ENCODE results near the gene GPBP1. TPM values are rescaled to one million over a fixed set of nuclear protein-coding genes. Genes with fewer than 3 reads are reported as not detected.

GPBP1 gene
- total RNA-seq, 1 experiment from 2014 or later = 69.5 TPM

DNA sequence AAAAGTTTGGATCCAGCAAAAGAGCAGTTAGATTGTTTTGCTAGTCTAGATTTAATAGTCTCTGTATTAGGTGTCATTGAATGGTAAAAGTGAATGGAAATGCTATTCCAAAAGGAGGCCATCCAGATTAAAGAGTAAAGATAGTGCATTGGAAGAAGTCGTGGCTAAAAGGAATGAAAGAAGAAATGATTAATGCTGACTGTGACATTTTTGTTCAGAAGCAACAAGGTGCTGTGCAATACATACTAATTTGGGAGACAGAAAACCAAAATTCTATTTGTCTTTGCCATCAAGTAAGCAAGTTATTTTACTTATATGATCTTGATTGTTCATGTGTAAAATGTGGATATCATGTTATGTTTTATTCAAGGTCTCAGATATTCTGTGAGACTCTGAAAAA lies 85.1 kb downstream of the GPBP1 start:
- no peak overlapping the region for H3K9ac ChIP-seq (ENCODE audit: low read length)
- intact Hi-C loops (cut with micrococcal nuclease) = no loop called here
- H3K79me2 ChIP-seq (ENCODE audit: insufficient read depth, low read length) = peaks cover 39% of the 10 kb centered on the region
- H3K4me1 ChIP-seq (ENCODE audit: control insufficient read depth in 1 of 2, insufficient read depth in 2 of 2, low read length in 2 of 2) = no peaks in the 10 kb centered on the region
- no peak overlapping the region for H3K27ac ChIP-seq (ENCODE audit: low read depth, low read length)
- H3K27me3 ChIP-seq (ENCODE audit: insufficient read depth, low read length) = no peaks in the 10 kb centered on the region
- RAD21 ChIA-PET (ENCODE audit: low non-redundant PET in 1 of 2, low total read pairs in 2 of 2, uncharacterized antibody in 2 of 2, unreplicated experiment in 2 of 2) = no interaction called here
- no TSS peak for BruUV-seq (replicated peaks)
- H3K9me3 ChIP-seq (ENCODE audit: control insufficient read depth in 1 of 2, insufficient read depth in 1 of 2, low read depth in 1 of 2, low read length in 2 of 2) = no peaks in the 10 kb centered on the region
- H3K4me3 ChIP-seq (replicated peaks in 1 of 2; ENCODE audit: low read depth in 1 of 2, low read length in 2 of 2) = no peak overlapping the region
- H3K36me3 ChIP-seq (ENCODE audit: control insufficient read depth in 1 of 2, insufficient read depth in 2 of 2, low read length in 2 of 2) = peaks cover 30% of the 10 kb centered on the region in 2 experiments
- H3K4me2 ChIP-seq (ENCODE audit: low read length) = no peak overlapping the region
- CTCF ChIA-PET = no interaction called here
- DNase-seq (ENCODE audit: low read depth, low spot score) (no peak), ATAC-seq (no peak)
- no peaks in the 10 kb centered on the region for H3K9me2 ChIP-seq (ENCODE audit: insufficient read depth)
- no peak overlapping the region for H2AFZ ChIP-seq (ENCODE audit: low read depth, low read length, poor library complexity, severe bottlenecking)
- POLR2A ChIA-PET = no interaction called here
- TF ChIP-seq, protein P1, sequence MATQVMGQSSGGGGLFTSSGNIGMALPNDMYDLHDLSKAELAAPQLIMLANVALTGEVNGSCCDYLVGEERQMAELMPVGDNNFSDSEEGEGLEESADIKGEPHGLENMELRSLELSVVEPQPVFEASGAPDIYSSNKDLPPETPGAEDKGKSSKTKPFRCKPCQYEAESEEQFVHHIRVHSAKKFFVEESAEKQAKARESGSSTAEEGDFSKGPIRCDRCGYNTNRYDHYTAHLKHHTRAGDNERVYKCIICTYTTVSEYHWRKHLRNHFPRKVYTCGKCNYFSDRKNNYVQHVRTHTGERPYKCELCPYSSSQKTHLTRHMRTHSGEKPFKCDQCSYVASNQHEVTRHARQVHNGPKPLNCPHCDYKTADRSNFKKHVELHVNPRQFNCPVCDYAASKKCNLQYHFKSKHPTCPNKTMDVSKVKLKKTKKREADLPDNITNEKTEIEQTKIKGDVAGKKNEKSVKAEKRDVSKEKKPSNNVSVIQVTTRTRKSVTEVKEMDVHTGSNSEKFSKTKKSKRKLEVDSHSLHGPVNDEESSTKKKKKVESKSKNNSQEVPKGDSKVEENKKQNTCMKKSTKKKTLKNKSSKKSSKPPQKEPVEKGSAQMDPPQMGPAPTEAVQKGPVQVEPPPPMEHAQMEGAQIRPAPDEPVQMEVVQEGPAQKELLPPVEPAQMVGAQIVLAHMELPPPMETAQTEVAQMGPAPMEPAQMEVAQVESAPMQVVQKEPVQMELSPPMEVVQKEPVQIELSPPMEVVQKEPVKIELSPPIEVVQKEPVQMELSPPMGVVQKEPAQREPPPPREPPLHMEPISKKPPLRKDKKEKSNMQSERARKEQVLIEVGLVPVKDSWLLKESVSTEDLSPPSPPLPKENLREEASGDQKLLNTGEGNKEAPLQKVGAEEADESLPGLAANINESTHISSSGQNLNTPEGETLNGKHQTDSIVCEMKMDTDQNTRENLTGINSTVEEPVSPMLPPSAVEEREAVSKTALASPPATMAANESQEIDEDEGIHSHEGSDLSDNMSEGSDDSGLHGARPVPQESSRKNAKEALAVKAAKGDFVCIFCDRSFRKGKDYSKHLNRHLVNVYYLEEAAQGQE (IDR thresholded peaks at IDR 0.05; ENCODE audit: low read depth) = no peak
- TF ChIP-seq RAD21 (IDR thresholded peaks at IDR 0.05; ENCODE audit: low read depth) (no peak), EGR1 (IDR thresholded peaks at IDR 0.05; ENCODE audit: low read depth) (no peak), EZH2 (IDR thresholded peaks at IDR 0.05) (no peak), CBX3 (IDR thresholded peaks at IDR 0.05; ENCODE audit: low read depth) (no peak), ZNF274 (IDR thresholded peaks at IDR 0.05; ENCODE audit: low read depth, low read length) (no peak), YY1 (IDR thresholded peaks at IDR 0.05; ENCODE audit: extremely low read depth, insufficient replicate concordance, low read depth, low read length) (no peak), SIN3A (IDR thresholded peaks at IDR 0.05; ENCODE audit: low read depth) (no peak), JUND (IDR thresholded peaks at IDR 0.05) (no peak), ELF1 (IDR thresholded peaks at IDR 0.05; ENCODE audit: borderline replicate concordance, low read depth) (no peak), POLR2AphosphoS5 (IDR thresholded peaks at IDR 0.05; ENCODE audit: low read depth, low read length) (no peak), ZFX (IDR thresholded peaks at IDR 0.05) (no peak), TCF7L2 (IDR thresholded peaks at IDR 0.05; ENCODE audit: borderline replicate concordance, extremely low read depth, insufficient read depth, insufficient read length) (no peak), MAX (IDR thresholded peaks at IDR 0.05) (no peak), FOSL1 (IDR thresholded peaks at IDR 0.05; ENCODE audit: low read depth) (no peak), POLR2A (IDR thresholded peaks at IDR 0.05; ENCODE audit: borderline replicate concordance, extremely low read depth, insufficient read depth, insufficient read length) (no peak), SRF (IDR thresholded peaks at IDR 0.05; ENCODE audit: low read depth) (no peak)
- H4K20me1 ChIP-seq (ENCODE audit: insufficient read depth) = no peaks in the 10 kb centered on the region
